ENCODE measurements around the gene BRD9. TPM values are rescaled to one million over a fixed set of nuclear protein-coding genes. Genes with fewer than 3 reads are reported as not detected.
A peak's percentile ranks its signal among the peaks of the same experiment; 100 is the strongest.

BRD9 gene
- total RNA-seq, 1 donor from 2014 or later = 80.1 TPM

- Mint-ChIP-seq H3K27ac (ENCODE audit: unreplicated experiment) (no peak overlapping the region), H3K36me3 (ENCODE audit: low read depth) (peaks cover 6% of the 10 kb centered on the region)
- TF ChIP-seq CTCF (conservative IDR thresholded peaks at IDR 0.05) = no peak
These were observed 9.7 kb upstream of the BRD9 start for GRCh38 chr5:902129-902916.

GRCh38 chr5:900781-901180 lies 8.2 kb upstream of the BRD9 start:
- Mint-ChIP-seq H3K9me3 (no peaks in the 10 kb centered on the region), H3K4me3 (no peak overlapping the region), H3K4me1 (no peaks in the 10 kb centered on the region), H3K27ac (ENCODE audit: unreplicated experiment) (no peak overlapping the region), H3K36me3 (ENCODE audit: low read depth) (peaks cover 9% of the 10 kb centered on the region), H3K27me3 (ENCODE audit: low read depth) (no peaks in the 10 kb centered on the region)
- no peak for TF ChIP-seq CTCF (conservative IDR thresholded peaks at IDR 0.05)
- DNase-seq (ENCODE audit: low read depth, low spot score) = no peak

More at GRCh38 chr5:902129-902916, 9.7 kb upstream of the BRD9 start:
- Mint-ChIP-seq H3K27me3 (ENCODE audit: low read depth) (no peaks in the 10 kb centered on the region), H3K9me3 (no peaks in the 10 kb centered on the region), H3K4me1 (no peaks in the 10 kb centered on the region), H3K4me3 (no peak overlapping the region)
- no peak for DNase-seq (ENCODE audit: low read depth, low spot score)

GRCh38 chr5:893711-894110 lies 1.1 kb upstream of the BRD9 start:
- H3K27me3 Mint-ChIP-seq (ENCODE audit: low read depth) = no peaks in the 10 kb centered on the region
- no peaks in the 10 kb centered on the region for H3K9me3 Mint-ChIP-seq
- TF ChIP-seq CTCF (conservative IDR thresholded peaks at IDR 0.05) = no peak
- H3K27ac Mint-ChIP-seq (ENCODE audit: unreplicated experiment) = peak overlapping the region; percentile 13
- peak overlapping the region; percentile 91 for H3K4me3 Mint-ChIP-seq
- peaks cover 25% of the 10 kb centered on the region for H3K4me1 Mint-ChIP-seq
- DNase-seq (ENCODE audit: low read depth, low spot score) = no peak
- H3K36me3 Mint-ChIP-seq (ENCODE audit: low read depth) = peaks cover 8% of the 10 kb centered on the region

GRCh38 chr5:893137-893506 lies 521 bp upstream of the BRD9 start:
- Mint-ChIP-seq H3K4me3 (peak overlapping the region; percentile 91), H3K27me3 (ENCODE audit: low read depth) (no peaks in the 10 kb centered on the region), H3K27ac (ENCODE audit: unreplicated experiment) (peak overlapping the region; percentile 13), H3K9me3 (no peaks in the 10 kb centered on the region), H3K36me3 (ENCODE audit: low read depth) (peaks cover 8% of the 10 kb centered on the region), H3K4me1 (peaks cover 25% of the 10 kb centered on the region)
- TF ChIP-seq CTCF (conservative IDR thresholded peaks at IDR 0.05) = no peak
- DNase-seq (ENCODE audit: low read depth, low spot score) = no peak

GRCh38 chr5:891837-892393 lies 686 bp downstream of the BRD9 start:
- no peak for DNase-seq (ENCODE audit: low read depth, low spot score)
- TF ChIP-seq CTCF (conservative IDR thresholded peaks at IDR 0.05) = no peak
- H3K27me3 Mint-ChIP-seq (ENCODE audit: low read depth) = no peaks in the 10 kb centered on the region
- H3K9me3 Mint-ChIP-seq = no peaks in the 10 kb centered on the region
- H3K36me3 Mint-ChIP-seq (ENCODE audit: low read depth) = peaks cover 8% of the 10 kb centered on the region
- H3K4me1 Mint-ChIP-seq = peaks cover 25% of the 10 kb centered on the region
- H3K27ac Mint-ChIP-seq (ENCODE audit: unreplicated experiment) = peak overlapping the region; percentile 98
- H3K4me3 Mint-ChIP-seq = peak overlapping the region; percentile 90

All from neural crest cell (in vitro differentiated cells).